Amygdala (tissue), 56 donors: ENCODE measurements around the gene HABP4.

ENCODE experiments used
- DNase-seq, 56 donors: peaks; one replicate each; lab custom pipeline; 2025; lab: John Stamatoyannopoulos, UW

The HABP4 gene

DNA sequence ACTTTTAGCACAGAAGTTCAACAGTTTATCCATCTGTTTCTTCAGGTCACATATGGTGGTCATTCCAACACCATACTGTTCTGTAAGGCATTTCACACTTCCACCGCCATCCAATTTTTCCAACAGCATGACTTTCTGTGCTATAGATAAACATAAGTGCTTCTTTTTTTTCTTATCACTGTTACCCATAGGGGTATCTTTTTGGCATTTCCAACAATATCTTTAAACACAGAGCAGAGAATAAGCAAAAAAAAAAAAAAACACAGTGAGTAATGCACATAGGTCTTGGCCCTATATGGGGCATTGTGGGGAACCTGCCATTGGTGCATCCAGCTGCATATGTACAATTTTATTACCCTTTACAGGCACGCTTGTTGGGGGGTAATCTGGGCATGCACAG is 19.6 kb upstream of the HABP4 start:
- no peak for DNase-seq

- no peak for DNase-seq
Observed at GRCh38 chr9:96435345-96435744, 14.6 kb upstream of the HABP4 start.

DNA sequence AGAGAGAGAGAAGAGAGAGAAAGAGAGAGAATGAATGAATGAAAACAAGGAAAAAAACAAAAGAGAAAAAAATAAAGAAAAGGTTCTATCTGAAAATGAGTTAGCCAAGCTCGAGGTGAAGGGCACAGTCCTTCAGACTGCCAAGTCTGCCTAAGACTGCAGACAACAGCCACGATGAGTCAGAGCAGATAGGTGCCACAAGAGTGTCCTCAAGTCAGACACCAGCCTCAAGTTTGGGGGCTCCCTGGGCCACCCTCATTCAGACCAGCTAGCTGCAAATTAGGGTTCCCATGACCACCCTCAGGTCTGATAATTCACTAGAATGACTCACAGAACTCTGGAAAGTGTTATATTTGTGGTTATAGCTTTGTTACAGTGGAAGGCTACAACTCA is 13.9 kb upstream of the HABP4 start:
- no peak for DNase-seq

GRCh38 chr9:96436456-96437126 is 13.4 kb upstream of the HABP4 start:
- DNase-seq, result no peak

- no peak for DNase-seq
Observed at GRCh38 chr9:96437454-96437853, 12.5 kb upstream of the HABP4 start.

GRCh38 chr9:96440671-96441199 is 9.2 kb upstream of the HABP4 start:
- no peak for DNase-seq

- DNase-seq, result no peak
Observed at GRCh38 chr9:96441798-96442445, 8.0 kb upstream of the HABP4 start.

DNA sequence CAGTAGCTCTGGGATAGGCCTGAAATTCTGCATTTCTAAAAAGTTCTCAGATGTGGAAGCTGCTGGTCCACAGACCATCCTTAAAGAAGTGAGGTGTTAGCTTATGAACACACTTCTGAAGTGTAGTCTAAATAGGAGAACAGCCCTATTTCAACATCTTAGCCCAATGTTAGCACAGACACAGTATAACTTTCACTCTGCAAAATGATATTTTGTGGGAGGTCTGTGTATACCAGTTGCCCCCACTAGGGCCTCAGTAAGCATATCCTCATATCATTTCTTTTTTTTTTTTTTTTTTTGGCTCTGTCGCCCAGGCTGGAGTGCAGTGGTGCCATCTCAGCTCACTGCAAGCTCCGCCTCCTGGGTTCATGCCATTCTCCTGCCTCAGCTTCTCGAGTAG is 7.5 kb upstream of the HABP4 start:
- no peak for DNase-seq

- DNase-seq, result no peak
Observed at GRCh38 chr9:96447406-96447805, 2.6 kb upstream of the HABP4 start.

DNA sequence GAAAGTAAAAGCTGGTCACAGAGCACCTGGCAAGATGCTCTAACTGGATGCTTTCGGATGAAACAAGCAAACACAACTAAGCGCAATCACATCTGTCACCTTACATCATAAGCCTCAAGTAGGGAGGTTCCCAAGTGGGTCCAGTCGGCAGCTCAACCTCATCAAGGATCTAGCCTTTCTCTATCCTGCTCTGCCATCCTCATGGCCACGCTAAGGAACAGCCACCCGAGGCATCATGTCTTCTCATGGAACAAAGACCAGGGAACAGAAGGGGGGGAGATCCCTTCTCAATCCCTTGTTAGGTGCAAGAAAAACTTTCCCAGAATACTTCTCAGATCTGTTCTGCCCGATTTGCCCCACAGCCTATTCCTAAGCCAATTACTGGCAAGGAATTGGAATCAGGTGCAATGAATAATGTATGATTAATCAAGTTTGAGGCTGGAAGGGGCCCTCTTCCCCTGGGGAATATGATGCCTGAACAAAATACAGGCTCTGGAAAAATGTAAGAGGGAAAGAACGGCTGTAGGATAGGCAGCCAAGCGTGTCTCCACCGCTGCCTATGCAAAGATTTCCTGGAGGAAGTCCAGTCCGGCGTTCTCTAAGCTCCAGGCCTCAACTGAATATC is 1.3 kb upstream of the HABP4 start:
- DNase-seq, result no peak

DNA sequence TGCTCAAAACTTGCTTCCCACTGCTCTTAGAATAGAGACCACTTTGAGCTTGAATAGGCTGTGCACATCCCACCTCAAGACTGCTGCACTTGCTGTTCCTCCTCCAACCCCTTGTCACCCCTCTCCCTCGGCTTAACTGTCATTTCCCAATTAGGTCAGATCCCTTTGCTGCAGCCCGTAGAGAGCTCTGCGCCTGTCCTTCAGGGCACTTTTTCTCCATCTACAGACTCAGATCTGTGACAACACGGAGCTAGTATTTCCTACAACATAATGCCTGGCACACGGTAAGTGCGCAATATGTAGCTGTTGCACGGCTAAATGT is 485 bp upstream of the HABP4 start:
- DNase-seq, result no peak

- DNase-seq, result peak in 19 of 56 donors; percentile 2 to 38 (median 20)
Observed at GRCh38 chr9:96450613-96451528, 902 bp downstream of the HABP4 start.

- peak in 20 of 56 donors; percentile 1 to 70 (median 18) for DNase-seq
Observed at GRCh38 chr9:96453625-96454024, 3.7 kb downstream of the HABP4 start.

GRCh38 chr9:96457266-96457665 is 7.3 kb downstream of the HABP4 start:
- DNase-seq, result no peak

- no peak for DNase-seq
Observed at GRCh38 chr9:96458226-96458625, 8.3 kb downstream of the HABP4 start.

GRCh38 chr9:96459268-96460007 is 9.5 kb downstream of the HABP4 start:
- DNase-seq, result no peak

GRCh38 chr9:96460470-96460869 is 10.5 kb downstream of the HABP4 start:
- no peak for DNase-seq

DNA sequence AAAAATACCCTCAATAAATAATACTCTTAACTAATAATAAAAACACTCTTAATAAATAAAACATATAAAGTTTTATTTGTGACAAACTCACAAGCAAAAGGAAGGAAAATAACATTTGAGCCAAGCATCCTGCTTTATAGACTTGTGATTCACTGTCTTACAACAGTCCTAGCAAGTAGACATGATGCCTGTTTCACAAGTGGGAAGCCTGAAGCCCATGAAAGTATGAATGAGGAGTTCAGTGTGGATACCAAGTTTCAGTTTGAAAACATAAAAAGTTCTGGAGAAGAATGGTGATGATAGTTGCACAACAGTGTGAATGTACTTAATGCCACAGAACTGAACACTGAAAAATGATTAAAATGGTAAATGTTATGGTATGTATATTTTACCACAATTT is 10.9 kb downstream of the HABP4 start:
- no peak for DNase-seq

GRCh38 chr9:96461336-96461735 is 11.4 kb downstream of the HABP4 start:
- DNase-seq, result no peak

DNA sequence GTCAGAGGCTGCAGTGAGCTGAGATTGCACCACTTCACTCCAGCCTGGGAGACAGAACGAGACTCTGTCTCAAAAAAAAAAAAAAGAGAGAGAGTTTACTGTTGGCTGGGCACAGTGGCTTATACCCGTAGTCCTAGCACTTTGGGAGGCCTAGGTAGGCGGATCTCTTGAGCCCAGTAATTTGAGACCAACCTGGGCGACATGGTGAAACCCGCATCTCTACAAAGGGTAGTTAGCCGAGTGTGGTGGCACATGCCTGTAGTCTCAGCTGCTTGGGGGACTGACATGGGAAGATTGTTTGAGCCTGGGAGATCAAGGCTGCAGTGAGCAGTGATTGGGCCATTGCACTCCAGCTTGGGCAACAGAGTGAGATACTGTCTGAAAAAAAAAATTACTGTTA is 12.6 kb downstream of the HABP4 start:
- DNase-seq, result no peak
